NB4 (cell line): Measurements from ENCODE around the gene SORD.

Experiments
- DNase-seq: peaks from one replicate; pipeline ENCODE4 v3.0.0; 2010; ENCODE audit warnings: low read depth
- H3K4me3 ChIP-seq: one replicate; pipeline ENCODE4 v1.5.1; 2011; ENCODE audit warnings: mild to moderate bottlenecking, low read depth, low read length, moderate library complexity
- CTCF ChIP-seq: IDR thresholded peaks from one replicate; pipeline ENCODE4 v1.5.1; 2012; ENCODE audit warnings: low read depth, low read length
- MAX ChIP-seq: IDR thresholded peaks from 2 replicates; pipeline ENCODE4 v1.6.1; 2011; ENCODE audit warnings: low read depth, low read length
- MYC ChIP-seq: IDR thresholded peaks from 2 replicates; pipeline ENCODE4 v1.6.1; 2011; ENCODE audit warnings: low read depth, low read length
- POLR2A ChIP-seq: IDR thresholded peaks from 2 replicates; pipeline ENCODE4 v1.6.1; 2011; ENCODE audit warnings: mild to moderate bottlenecking; ENCODE audit not compliant: insufficient read length; ENCODE audit errors: extremely low read depth

The SORD gene

GRCh38 chr15:45112591-45113379 is 89.8 kb downstream of the SORD start:
- TF ChIP-seq MYC: no peak
- no peak for TF ChIP-seq POLR2A
- TF ChIP-seq CTCF: no peak
- no peak for TF ChIP-seq MAX
- no peak overlapping the region for H3K4me3 ChIP-seq

GRCh38 chr15:45113380-45113990 is 90.5 kb downstream of the SORD start:
- DNase-seq: no peak
- TF ChIP-seq CTCF (no peak), MYC (no peak), POLR2A (no peak), MAX (no peak)
- no peak overlapping the region for H3K4me3 ChIP-seq

More at GRCh38 chr15:45112591-45113379, 89.8 kb downstream of the SORD start:
- DNase-seq: no peak

- H3K4me3 ChIP-seq: no peak within 1 kb of the TSS
- no peak for DNase-seq
Measured at GRCh38 chr15:45114076-45114750, 91.2 kb downstream of the SORD start, which contains the start of the genes DUOX2 and DUOXA2. Gene DUOX2, minus strand, starts transcription at chr15:45114172. Its CDS starts 761 bp downstream, at chr15:45113411. Gene DUOXA2, plus strand, starts transcription at chr15:45114326. Its CDS starts 280 bp downstream, at chr15:45114606.

GRCh38 chr15:45114751-45115085 is 91.7 kb downstream of the SORD start:
- TF ChIP-seq MYC: no peak
- TF ChIP-seq POLR2A: no peak
- TF ChIP-seq CTCF: no peak
- TF ChIP-seq MAX: no peak
- no peak for DNase-seq
- H3K4me3 ChIP-seq: no peak overlapping the region

More at GRCh38 chr15:45114076-45114750, 91.2 kb downstream of the SORD start, which contains the start of the genes DUOX2 and DUOXA2:
- TF ChIP-seq MAX (no peak), POLR2A (no peak), MYC (no peak), CTCF (no peak)

GRCh38 chr15:45115312-45115820 is 92.4 kb downstream of the SORD start:
- no peak overlapping the region for H3K4me3 ChIP-seq

More at GRCh38 chr15:45115312-45115820, 92.4 kb downstream of the SORD start:
- DNase-seq: no peak
- TF ChIP-seq CTCF (no peak), MYC (no peak), POLR2A (no peak), MAX (no peak)
